HepG2 (cell line): ENCODE results near the gene GOLGA7B. TPM values are rescaled to one million over a fixed set of nuclear protein-coding genes. Genes with fewer than 3 reads are reported as not detected.

ENCODE experiments used
- ATAC-seq: fragments of 200-7000 bp; cut with Tn5 transposase; 3 replicates; pipeline ENCODE4 v1.9.1; 2020; ENCODE audit warnings: mild to moderate bottlenecking, moderate library complexity
- BruUV-seq: library from RNA; stranded (reverse); fragments of 400-500 nt; replicated peaks from 2 replicates; lab custom pipeline; 2021; lab: Mats Ljungman, UMichigan
- CTCF ChIA-PET: fragments of 300-600 bp; formaldehyde crosslinking; extraction: SDS; loops from one replicate; lab custom pipeline; 2021; ENCODE audit warnings: low total read pairs, inconsistent platforms, low intra/inter-chr PET ratio; lab: Yijun Ruan, JAX
- POLR2A ChIA-PET: fragments of 350-600 bp; sonication (Branson Sonifier 250); formaldehyde crosslinking; loops from one replicate; lab custom pipeline; 2020; ENCODE audit warnings: antibody characterized with exemption, inconsistent platforms; lab: Yijun Ruan, JAX
- DNase-seq: peaks from one replicate; pipeline ENCODE4 v3.0.0-alpha.2; 2015; ENCODE audit warnings: low spot score
- FAIRE-seq: peaks from 3 replicates; lab custom pipeline; 2011; peaks lifted over from hg19 to GRCh38; lab: Jason Lieb, UNC
- H2AFZ ChIP-seq: one replicate; pipeline ENCODE4 v1.6.1; 2011; ENCODE audit warnings: low read length, inconsistent platforms
- H3K27ac ChIP-seq: fragments of 300-600 bp; 3 replicates; pipeline ENCODE4 v1.8.0; 2011; ENCODE audit warnings: mixed run types, mild to moderate bottlenecking, mixed read lengths, low read length, inconsistent platforms; ENCODE audit not compliant: insufficient read depth; ENCODE audit errors: extremely low read length
- H3K27me3 ChIP-seq, 2 experiments: fragments of 200-600 bp in 1 of 2; 2 replicates in 1 of 2; 3 replicates in 1 of 2; pipeline versions ENCODE4 v1.6.0 to v1.8.0; 2011; ENCODE audit warnings: low read length in 2 of 2, mild to moderate bottlenecking in 2 of 2, moderate library complexity in 2 of 2, inconsistent platforms in 1 of 2; ENCODE audit not compliant: insufficient read depth in 2 of 2, control insufficient read depth in 1 of 2
- H3K36me3 ChIP-seq, 2 experiments: fragments of 200-600 bp in 1 of 2; replicated peaks in 1 of 2; 2 replicates in 1 of 2; 3 replicates in 1 of 2; pipeline versions ENCODE4 v1.5.1 to v1.8.0; 2011; ENCODE audit warnings: low read length in 2 of 2, inconsistent platforms in 1 of 2; ENCODE audit not compliant: insufficient read depth in 2 of 2, control insufficient read depth in 1 of 2
- H3K4me1 ChIP-seq: 2 replicates; pipeline ENCODE4 v1.5.1; 2012; ENCODE audit warnings: low read length, inconsistent platforms; ENCODE audit not compliant: insufficient read depth
- H3K4me2 ChIP-seq: 2 replicates; pipeline ENCODE4 v1.6.0; 2011; ENCODE audit warnings: low read depth, low read length, inconsistent platforms
- H3K4me3 ChIP-seq, 3 experiments: fragments of 200-600 bp in 1 of 3; sonication (generic), shearing (Covaris generic) in 1 of 3; replicated peaks in 1 of 3; 2 replicates each; pipeline ENCODE4 v1.5.1; 2011 to 2016; ENCODE audit warnings: low read length in 3 of 3, inconsistent platforms in 2 of 3, low read depth in 2 of 3, mild to moderate bottlenecking in 2 of 3, control low read depth in 1 of 3, mixed read lengths in 1 of 3; ENCODE audit not compliant: insufficient read depth in 1 of 3
- H3K79me2 ChIP-seq: one replicate; pipeline ENCODE4 v1.6.1; 2011; ENCODE audit warnings: low read length, inconsistent platforms; ENCODE audit not compliant: insufficient read depth
- H3K9ac ChIP-seq: 2 replicates; pipeline ENCODE4 v1.6.0; 2011; ENCODE audit warnings: mild to moderate bottlenecking, low read depth, low read length, inconsistent platforms; ENCODE audit not compliant: insufficient read depth
- H3K9me3 ChIP-seq: 2 replicates; pipeline ENCODE4 v1.5.1; 2012; ENCODE audit warnings: mild to moderate bottlenecking, low read length
- H4K20me1 ChIP-seq: 2 replicates; pipeline ENCODE4 v1.6.0; 2011; ENCODE audit warnings: inconsistent platforms, mild to moderate bottlenecking, low read length, moderate library complexity; ENCODE audit not compliant: insufficient read depth
- CBX2 ChIP-seq, 2 experiments: fragments of 200-600 bp in 1 of 2; sonication (generic); formaldehyde crosslinking in 1 of 2; IDR thresholded peaks; 2 replicates each; pipeline versions ENCODE4 v1.7.0 to v1.8.1; 2018 to 2022; ENCODE audit warnings: low read depth in 2 of 2, low read length in 1 of 2, mild to moderate bottlenecking in 1 of 2, missing genetic modification reagents in 1 of 2
- DPF2 ChIP-seq: sonication (generic); formaldehyde crosslinking; IDR thresholded peaks from 2 replicates; pipeline ENCODE4 v1.4.0; 2020; ENCODE audit warnings: mild to moderate bottlenecking, low read depth, missing genetic modification reagents, borderline replicate concordance
- MED1 ChIP-seq: sonication (generic); formaldehyde crosslinking; IDR thresholded peaks from 2 replicates; pipeline ENCODE4 v1.4.0; 2020; ENCODE audit warnings: missing genetic modification reagents
- MYC ChIP-seq: sonication (generic); formaldehyde crosslinking; IDR thresholded peaks from 2 replicates; pipeline ENCODE4 v1.9.0; 2021; ENCODE audit warnings: missing genetic modification reagents, borderline replicate concordance
- NBN ChIP-seq: fragments of 450-650 bp; conservative IDR thresholded peaks from 2 replicates; pipeline ENCODE4 v1.6.1; 2017
- RBM39 ChIP-seq: fragments of 200-400 bp; formaldehyde crosslinking; IDR thresholded peaks from one replicate; pipeline ENCODE4 v1.6.1; 2018; ENCODE audit warnings: antibody characterized with exemption, mild to moderate bottlenecking, low read depth, low read length; ENCODE audit not compliant: poor library complexity, severe bottlenecking
- SAFB2 ChIP-seq: sonication (generic); formaldehyde crosslinking; IDR thresholded peaks from 2 replicates; pipeline ENCODE4 v1.5.1; 2020; ENCODE audit warnings: missing genetic modification reagents, low read depth, mild to moderate bottlenecking, borderline replicate concordance
- TERF1 ChIP-seq: sonication (generic); formaldehyde crosslinking; IDR thresholded peaks from 2 replicates; pipeline ENCODE4 v1.8.0; 2022; ENCODE audit warnings: mild to moderate bottlenecking, missing genetic modification reagents, moderate library complexity
- ZFP90 ChIP-seq: sonication (generic); formaldehyde crosslinking; IDR thresholded peaks from 2 replicates; pipeline ENCODE4 v1.8.0; 2022; ENCODE audit warnings: missing genetic modification reagents, mild to moderate bottlenecking, inconsistent platforms, borderline replicate concordance
- ZNF136 ChIP-seq: sonication (generic); formaldehyde crosslinking; IDR thresholded peaks from 2 replicates; pipeline ENCODE4 v1.8.1; 2022; ENCODE audit warnings: low read depth, mild to moderate bottlenecking, moderate library complexity, missing genetic modification reagents
- ZNF615 ChIP-seq: sonication (generic); formaldehyde crosslinking; IDR thresholded peaks from 2 replicates; pipeline ENCODE4 v1.5.0; 2020; ENCODE audit warnings: mild to moderate bottlenecking, missing genetic modification reagents, borderline replicate concordance
- ZNF770 ChIP-seq: sonication (generic); formaldehyde crosslinking; IDR thresholded peaks from 2 replicates; pipeline ENCODE4 v1.5.0; 2020; ENCODE audit warnings: mild to moderate bottlenecking, missing genetic modification reagents
- WGBS: methylation state at CpG from one replicate; pipeline ENCODE4 v1.1.6; 2017; ENCODE audit warnings: low lambda C conversion rate; 5-methylcytosine and 5-hydroxymethylcytosine counted together
- in situ Hi-C: cut with HindIII; loops from 2 replicates; pipeline ENCODE4 v1.10.0; 2017; ENCODE audit warnings: low pct_unique_long_range_greater_than_20kb; ENCODE audit not compliant: extremely low pct_ligation_motif_present
- intact Hi-C: fragments of 100-400 bp; cut with micrococcal nuclease; formaldehyde crosslinking; loops from one replicate; pipeline ENCODE4 v1.10.0; 2022; ENCODE audit not compliant: unreplicated experiment
- polyA plus RNA-seq, 8 experiments: library from polyadenylated mRNA; depleted of rRNA in 3 of 8; stranded (reverse) in 7 of 8; unstranded in 1 of 8; fragments of >200 nt; fragmentation: Illumina TruSeq in 4 of 8; extraction: Trizol in 4 of 8; gene quantifications; 2 replicates each; pipeline versions ENCODE4 v1.2.1 to v1.2.3, GENCODE V29; 2011 to 2016; ENCODE audit warnings: low read depth in 4 of 8, missing spikeins in 1 of 8, mixed read lengths in 1 of 8; ENCODE audit not compliant: insufficient read depth in 1 of 8
- total RNA-seq, 5 experiments: library from RNA; depleted of rRNA; stranded (reverse); fragments of >200 nt; fragmentation: Illumina TruSeq; extraction: Trizol; gene quantifications; 2 replicates each; pipeline ENCODE4 v1.2.3, GENCODE V29; 2016; ENCODE audit warnings: low read depth in 1 of 5
- TF ChIP-seq, protein P1 (sequence below): sonication (generic); formaldehyde crosslinking; IDR thresholded peaks from 2 replicates; pipeline ENCODE4 v1.9.0; 2021; ENCODE audit warnings: mild to moderate bottlenecking, missing genetic modification reagents

The GOLGA7B gene
- total and polyA plus RNA-seq, 2 of the 13 experiments (the other 11 are each of a cell fraction or from before 2014, with no cell fraction given) = not detected

DNA sequence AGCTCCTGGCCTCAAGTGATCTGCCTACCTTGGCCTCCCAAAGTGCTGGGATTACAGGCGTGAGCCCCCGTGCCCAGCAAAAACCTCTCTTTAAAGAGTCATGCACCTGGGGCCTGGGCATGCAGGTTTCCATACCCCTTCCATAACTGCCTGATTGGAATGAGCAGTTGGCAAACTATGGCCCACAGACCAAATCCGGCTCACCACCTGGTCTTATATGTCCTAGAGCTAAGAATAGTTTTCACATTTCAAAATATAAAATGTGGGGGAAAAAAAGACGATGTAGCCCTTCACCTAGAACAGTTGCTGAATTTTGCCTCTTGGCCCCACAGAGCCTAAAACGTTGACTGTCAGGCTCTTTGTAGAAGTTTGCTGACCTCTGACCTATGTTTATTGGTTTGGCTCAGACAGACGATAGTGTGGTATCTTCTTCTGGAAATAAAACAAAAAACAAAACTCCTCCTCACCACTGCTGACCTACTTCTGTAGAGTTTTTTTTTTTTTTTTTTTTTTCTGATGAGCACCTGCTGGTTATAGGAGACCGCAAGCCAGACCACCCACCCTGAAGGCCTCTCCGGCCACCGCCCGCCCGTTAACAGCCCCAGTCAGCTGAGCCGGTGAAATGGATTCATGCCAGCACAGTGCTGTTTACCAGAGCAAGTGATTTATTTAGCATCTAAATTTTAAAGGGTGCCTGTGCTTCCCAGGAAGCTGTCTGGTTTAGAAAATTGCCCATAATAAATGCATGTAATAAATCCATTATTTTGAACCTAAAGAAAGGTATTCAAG lies 44.4 kb upstream of the GOLGA7B start:
- intact Hi-C loops = no loop called here
- no peak overlapping the region for H3K9ac ChIP-seq
- no peaks in the 10 kb centered on the region for H3K9me3 ChIP-seq
- H2AFZ ChIP-seq = no peak overlapping the region
- no peaks in the 10 kb centered on the region for H4K20me1 ChIP-seq
- in situ Hi-C loops = no loop called here
- 36% methylated on average over 11 of the region's 12 CpGs for WGBS
- no peak for DNase-seq
- FAIRE-seq = no peak
- no peaks in the 10 kb centered on the region for H3K4me1 ChIP-seq
- H3K27me3 ChIP-seq = peaks cover 5 to 14% of the 10 kb centered on the region in 2 experiments
- POLR2A ChIA-PET = no interaction called here
- ATAC-seq = no peak
- H3K4me3 ChIP-seq = no peak overlapping the region
- no peaks in the 10 kb centered on the region for H3K36me3 ChIP-seq
- no peak overlapping the region for H3K4me2 ChIP-seq
- no peaks in the 10 kb centered on the region for H3K79me2 ChIP-seq
- no TSS peak for BruUV-seq
- CTCF ChIA-PET = no interaction called here
- H3K27ac ChIP-seq = no peak overlapping the region
- TF ChIP-seq MYC = no peak
- TF ChIP-seq ZNF770 = no peak
- no peak for TF ChIP-seq MED1 (CRISPR knock-in tag)
- TF ChIP-seq ZNF136 (CRISPR knock-in tag) = no peak
- no peak for TF ChIP-seq ZNF615
- TF ChIP-seq DPF2 (CRISPR knock-in tag) = no peak
- no peak for TF ChIP-seq SAFB2 (CRISPR knock-in tag)
- TF ChIP-seq CBX2 (IDR thresholded peaks at IDR 0.05; ENCODE audit: low read depth, low read length) = no peak
- no peak for TF ChIP-seq CBX2 (CRISPR knock-in tag; IDR thresholded peaks at IDR 0.05; ENCODE audit: low read depth)
- TF ChIP-seq RBM39 = no peak
- no peak for TF ChIP-seq ZFP90 (CRISPR knock-in tag)
- no peak for TF ChIP-seq TERF1
- TF ChIP-seq, protein P1, sequence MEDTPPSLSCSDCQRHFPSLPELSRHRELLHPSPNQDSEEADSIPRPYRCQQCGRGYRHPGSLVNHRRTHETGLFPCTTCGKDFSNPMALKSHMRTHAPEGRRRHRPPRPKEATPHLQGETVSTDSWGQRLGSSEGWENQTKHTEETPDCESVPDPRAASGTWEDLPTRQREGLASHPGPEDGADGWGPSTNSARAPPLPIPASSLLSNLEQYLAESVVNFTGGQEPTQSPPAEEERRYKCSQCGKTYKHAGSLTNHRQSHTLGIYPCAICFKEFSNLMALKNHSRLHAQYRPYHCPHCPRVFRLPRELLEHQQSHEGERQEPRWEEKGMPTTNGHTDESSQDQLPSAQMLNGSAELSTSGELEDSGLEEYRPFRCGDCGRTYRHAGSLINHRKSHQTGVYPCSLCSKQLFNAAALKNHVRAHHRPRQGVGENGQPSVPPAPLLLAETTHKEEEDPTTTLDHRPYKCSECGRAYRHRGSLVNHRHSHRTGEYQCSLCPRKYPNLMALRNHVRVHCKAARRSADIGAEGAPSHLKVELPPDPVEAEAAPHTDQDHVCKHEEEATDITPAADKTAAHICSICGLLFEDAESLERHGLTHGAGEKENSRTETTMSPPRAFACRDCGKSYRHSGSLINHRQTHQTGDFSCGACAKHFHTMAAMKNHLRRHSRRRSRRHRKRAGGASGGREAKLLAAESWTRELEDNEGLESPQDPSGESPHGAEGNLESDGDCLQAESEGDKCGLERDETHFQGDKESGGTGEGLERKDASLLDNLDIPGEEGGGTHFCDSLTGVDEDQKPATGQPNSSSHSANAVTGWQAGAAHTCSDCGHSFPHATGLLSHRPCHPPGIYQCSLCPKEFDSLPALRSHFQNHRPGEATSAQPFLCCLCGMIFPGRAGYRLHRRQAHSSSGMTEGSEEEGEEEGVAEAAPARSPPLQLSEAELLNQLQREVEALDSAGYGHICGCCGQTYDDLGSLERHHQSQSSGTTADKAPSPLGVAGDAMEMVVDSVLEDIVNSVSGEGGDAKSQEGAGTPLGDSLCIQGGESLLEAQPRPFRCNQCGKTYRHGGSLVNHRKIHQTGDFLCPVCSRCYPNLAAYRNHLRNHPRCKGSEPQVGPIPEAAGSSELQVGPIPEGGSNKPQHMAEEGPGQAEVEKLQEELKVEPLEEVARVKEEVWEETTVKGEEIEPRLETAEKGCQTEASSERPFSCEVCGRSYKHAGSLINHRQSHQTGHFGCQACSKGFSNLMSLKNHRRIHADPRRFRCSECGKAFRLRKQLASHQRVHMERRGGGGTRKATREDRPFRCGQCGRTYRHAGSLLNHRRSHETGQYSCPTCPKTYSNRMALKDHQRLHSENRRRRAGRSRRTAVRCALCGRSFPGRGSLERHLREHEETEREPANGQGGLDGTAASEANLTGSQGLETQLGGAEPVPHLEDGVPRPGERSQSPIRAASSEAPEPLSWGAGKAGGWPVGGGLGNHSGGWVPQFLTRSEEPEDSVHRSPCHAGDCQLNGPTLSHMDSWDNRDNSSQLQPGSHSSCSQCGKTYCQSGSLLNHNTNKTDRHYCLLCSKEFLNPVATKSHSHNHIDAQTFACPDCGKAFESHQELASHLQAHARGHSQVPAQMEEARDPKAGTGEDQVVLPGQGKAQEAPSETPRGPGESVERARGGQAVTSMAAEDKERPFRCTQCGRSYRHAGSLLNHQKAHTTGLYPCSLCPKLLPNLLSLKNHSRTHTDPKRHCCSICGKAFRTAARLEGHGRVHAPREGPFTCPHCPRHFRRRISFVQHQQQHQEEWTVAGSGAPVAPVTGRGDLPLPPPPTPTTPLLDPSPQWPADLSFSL (CRISPR knock-in tag) = no peak
- TF ChIP-seq NBN = no peak
